Fibroblast of skin of left biceps (primary cell): Measurements from ENCODE around the gene POLR2F.

Source experiments
- DNase-seq, 2 experiments: peaks; one replicate each; pipeline ENCODE4 v3.0.0-alpha.2; 2013; ENCODE audit warnings: low read depth in 2 of 2

POLR2F gene

DNA sequence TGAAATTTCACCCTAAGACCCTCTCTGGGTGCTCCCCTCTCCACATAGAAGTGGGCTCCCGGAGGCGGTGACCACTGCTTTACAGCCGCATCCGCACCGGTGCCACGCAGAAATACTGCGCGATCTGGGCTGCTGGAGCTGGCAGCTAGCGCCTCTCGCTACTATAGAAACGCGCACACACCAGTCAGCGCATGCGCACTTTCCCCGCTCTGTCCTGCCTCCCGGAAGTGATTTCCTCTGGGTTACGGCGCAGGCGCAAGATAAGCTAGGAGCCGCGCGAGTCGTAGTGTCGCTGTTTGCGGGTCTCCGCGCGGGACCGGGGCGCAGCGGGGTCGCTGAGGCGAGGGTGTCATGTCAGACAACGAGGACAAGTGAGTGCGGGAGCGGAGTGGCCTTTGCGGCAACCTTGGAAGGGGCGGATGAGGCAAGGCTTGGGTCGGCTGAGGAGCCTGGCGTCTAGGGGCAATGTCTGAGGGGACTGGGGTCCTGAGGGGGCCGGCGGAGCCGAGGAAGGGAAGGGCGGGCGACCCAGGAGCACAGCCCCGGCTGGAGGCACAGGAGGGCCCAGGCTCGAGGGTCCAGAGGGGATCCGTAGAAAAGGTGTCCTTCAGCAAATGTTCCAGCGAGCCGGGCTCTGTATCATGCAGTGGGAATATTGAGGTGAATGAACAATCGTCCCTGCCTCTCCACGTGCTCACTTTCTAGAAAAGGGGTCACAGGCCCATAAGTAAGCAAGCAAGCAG is at the start of gene POLR2F, which contains the start of gene C22orf23:
TSS of gene POLR2F (plus strand) at position 263 of the 743 bp plus-strand sequence. CDS start at position 352, 89 bp downstream.
TSS of gene C22orf23 (minus strand) at position 165 of the 743 bp plus-strand sequence. CDS start 452 bp downstream, outside the sequence.
- peak; percentile 78 for DNase-seq

DNA sequence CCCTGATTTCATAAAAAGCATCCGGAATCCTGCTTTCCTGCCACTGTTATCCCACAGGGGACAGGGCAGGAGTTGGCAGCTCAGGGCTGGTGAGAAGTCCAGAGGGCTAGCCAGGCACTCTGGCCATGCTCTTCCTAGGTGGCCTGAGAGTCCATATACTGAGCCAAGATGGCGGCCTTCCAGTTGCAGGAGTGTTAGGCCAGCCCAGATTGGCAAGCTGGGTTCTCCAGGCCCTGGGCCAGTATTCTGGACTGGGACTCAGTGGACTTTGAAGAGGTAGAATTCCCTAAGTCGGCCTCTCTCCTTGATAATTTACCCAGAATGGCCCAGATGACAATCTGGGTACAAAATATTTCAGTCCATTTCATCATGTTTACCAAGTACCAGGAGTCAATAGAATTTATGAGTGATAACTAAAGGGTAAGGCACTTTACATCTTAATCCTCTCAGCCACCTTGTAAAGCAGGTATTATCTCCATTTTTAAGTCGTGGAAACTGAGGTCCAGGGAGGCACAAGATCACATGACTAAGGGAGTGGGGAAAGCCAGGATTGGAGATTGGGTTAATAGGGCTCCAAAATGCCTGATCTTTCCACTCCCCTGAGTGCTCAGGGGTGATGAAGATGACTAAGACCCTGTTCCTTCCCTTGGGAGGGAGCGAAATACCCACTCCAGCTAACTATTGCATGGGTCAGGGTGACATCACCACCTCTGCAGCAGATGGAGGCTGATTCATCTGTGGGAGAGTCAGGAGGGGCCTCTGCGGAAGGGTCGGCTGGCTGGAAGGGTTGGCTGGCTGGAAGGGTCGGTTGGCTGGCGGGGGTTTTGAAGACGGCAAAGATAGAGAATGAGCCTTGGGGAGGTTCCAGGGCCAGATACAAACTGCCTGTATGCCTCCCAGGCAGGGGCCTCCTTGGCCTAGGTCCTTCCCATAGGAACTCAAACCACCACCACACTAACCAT is 48.6 kb upstream of the POLR2F start:
- DNase-seq = peak; percentile 95

DNA sequence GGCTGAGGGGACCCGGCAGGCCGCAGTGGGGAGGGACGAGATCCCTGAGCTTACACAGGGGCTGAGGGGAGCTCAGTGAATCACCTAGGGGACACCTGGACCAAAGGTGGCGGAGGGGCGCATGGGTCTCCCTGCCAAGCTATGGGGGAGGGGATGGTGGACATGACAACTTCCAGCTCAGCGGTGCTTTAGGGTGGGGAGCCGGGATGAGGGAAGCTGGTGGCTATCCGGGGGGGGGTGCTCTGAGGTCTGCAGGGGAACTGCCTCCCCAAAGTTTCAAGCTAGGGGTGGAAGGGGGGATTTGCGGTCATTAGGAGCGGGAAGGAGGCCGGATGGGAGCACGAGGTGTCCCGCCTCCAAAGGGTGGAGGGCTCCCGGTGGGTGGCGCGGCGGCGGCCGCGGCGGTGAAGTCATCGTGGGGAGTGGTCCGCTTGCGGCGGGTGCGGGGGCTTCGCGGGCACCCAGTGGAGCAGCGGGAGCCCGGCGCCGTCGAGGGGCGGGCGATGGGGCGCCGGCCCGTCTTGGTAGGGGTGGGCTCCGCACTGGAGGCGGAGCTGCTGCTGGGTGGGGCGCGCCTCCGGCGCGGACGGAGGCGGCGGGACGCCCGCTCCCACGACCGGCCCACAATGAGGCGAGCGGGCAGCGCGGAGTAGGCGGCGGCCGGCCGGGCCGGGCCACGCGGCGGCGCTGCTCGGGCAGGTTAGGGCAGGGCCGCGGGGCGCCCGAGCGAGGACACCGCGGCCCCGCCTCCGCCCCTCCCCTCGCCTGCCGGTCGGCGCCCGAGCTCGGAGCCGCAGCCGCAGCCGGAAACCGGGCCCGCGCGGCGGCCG is 47.8 kb upstream of the POLR2F start, which contains the start of gene MICALL1:
TSS of gene MICALL1 (plus strand) at position 764 of the 830 bp plus-strand sequence. CDS start 126 bp downstream, outside the sequence.
- peak; percentile 34 to 50 for DNase-seq

DNA sequence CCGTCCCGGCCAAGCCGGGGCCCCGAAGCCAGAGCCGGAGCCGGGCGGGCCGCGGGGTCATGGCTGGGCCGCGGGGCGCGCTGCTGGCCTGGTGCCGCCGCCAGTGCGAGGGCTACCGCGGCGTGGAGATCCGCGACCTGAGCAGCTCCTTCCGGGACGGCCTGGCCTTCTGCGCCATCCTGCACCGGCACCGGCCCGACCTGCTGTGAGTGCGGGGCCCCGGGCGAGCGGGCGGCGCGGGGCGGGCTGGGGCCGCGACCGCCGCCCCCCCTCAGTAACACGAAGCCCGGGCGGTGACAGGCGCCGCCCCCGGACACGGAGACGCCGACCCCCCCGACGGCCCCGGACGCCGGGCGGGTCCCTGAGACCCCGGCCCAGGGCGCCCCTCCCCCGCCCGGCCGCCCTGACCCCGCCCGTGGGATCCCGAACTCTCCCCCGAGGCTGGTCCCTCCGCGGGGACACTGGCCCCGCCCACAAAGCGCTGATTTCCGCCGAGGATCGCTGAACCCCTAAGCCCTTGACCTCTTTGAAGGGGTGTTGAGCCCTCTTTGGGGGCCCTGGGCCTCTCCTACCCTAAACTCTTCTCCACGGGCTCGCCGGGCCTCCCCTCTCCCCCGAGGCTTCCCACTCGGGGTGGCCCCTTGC is 47.0 kb upstream of the POLR2F start:
- DNase-seq = no peak

DNA sequence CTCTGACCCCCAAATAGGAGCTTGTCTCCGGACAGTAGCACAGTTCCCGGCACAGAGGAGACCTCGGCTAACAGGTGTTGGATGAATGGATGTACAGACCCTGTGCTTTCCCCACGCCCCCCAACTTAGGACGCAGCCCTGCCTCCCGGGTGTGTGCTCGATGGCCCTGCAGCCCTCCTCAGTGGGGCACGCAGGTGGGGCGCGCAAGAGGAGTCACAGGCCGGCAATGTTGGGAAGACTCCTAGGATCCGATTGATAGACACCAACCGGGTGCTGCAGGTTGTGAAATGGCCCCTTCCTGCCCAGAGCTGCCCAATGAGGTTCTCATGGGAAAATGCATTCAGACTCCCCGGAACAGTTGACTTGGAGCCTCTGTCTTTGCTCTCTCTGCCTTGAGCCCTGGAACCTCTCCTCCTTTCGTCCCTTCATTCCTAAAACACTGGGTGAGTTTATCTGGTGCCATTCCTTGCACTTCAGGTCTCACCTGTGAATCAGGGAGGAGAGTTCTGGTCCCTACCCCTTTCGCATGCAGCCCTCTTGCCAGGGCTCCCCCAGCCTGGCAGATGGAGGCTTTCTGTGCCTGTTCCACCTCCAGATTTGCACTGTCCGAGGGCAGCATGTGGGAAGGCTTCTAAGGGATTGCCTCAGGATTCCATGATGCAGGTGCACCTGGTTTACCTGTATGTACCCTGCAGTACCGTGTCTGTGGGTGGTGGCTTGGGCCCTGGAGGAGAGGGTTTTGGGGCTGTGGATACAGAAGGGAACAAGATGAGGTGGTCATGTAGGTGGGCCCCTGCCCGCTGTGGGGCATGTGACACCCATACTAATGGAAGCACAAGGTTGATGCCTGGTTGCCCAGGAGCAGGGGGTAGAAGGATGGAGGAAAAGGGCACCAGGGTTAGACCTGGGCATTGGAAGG is 46.2 kb upstream of the POLR2F start:
- DNase-seq = no peak

DNA sequence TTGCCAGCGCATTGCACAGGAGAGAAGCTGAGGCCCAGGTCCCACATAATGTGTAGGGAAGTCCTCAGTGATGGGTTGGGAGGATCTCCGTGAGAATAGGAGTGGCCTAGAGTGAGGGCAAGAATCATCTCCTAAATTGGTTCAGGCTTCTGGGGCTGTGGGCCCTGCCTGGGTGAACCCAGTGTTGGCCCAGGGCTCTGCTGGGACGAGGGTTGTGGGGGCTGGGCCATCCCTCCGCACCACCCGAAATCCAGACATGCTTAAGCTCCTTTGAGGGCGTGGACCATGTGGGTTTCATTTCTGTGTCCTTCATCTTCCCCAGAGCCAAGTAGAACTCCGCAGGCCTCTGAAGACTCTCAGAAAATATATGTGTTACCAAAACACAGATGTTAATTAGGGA is 43.7 kb upstream of the POLR2F start:
- DNase-seq = peak; percentile 39 to 53

DNA sequence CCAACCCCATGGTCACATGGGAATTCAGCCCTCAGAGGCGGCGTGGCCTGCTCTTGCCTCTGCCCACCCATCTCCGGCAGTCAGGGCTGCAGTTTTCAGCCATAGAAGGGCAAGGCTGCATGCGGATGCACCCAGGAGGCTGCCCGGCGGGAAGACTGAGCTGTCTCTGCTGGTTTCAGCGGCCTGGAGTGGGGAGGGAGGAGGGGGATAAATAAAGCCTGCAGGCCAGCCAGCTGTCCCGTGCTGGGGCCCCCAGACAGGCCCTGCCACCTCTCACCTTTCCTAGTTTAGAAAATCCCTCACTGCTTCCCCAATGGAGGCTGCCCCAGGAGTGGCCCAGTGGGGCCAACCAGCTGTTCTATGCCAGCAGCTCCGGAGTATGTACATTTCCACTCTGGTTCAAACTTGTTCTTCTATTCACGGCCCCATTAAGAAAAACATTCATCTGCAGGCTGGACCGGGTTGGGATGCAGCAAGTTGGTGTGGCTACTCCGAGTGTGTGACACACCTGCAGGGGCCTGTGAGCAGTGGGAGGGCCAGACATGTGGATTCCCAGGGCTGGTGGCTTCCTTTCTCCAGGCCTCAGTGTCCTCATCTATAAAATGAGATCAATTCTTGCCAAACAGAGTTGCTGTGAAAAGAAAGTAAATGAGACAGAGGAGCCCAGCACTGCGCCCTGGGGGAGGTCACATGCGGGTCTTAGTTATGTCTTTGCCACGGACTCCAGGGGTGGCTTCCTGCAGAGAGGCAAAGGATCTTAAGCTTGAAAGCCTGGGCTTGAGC is 42.4 kb upstream of the POLR2F start:
- no peak for DNase-seq

DNA sequence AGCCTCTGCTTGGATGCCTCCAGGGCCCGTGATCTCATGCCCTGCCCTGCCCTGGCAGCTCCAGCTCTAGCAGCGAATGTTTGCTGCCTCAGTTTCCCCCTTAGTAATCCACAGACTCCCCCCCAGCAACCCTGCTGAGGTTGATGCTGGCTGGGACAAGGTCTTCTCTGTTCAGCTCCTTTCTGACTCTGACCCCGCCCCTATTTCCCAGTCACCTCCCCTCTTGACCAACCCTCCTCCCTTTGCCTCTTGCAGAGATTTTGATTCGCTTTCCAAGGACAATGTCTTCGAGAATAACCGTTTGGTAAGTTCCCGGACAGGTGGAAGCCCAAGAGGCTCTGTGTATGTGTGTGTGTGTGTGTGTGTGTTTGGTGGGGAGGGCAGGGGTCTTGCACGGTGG is 41.8 kb upstream of the POLR2F start:
- DNase-seq = no peak

DNA sequence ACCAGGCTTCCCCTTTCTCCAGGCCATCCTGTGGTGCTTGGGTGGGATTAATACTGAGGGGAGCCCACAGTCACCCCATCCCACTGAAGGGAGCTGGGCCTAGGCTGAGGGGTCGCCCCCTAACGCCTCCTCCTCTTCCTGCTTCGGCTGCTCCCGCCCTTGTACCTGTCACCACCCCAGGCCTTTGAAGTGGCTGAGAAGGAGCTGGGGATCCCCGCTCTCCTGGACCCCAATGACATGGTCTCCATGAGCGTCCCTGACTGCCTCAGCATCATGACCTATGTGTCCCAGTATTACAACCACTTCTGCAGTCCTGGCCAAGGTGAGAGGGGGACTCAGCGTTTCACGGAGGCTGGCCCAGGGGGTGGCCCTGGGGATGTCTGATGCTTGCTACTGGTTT is 41.3 kb upstream of the POLR2F start:
- no peak for DNase-seq

DNA sequence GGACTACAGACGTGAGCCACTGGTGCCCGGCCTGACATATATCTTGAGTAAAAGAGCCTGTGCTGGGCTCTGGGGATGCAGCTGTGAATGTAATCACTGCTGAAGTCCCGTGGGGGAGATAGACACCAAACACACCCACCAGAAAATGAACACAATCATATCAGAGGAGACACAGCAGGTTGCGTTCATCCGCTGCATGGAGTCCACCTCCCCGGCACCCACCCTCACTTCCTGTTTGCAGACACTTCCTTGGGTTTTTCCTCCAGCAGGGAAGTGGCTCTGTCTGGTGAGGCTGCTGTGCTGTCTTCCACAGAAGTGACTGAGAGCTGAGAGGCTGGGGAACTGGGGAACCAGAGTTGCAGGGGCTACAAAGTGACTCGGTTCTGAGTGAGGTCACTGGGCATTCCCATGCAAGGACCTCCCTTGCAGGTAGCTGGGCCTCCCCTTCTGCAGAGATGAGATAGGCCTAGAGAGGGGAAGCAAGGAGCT is 40.2 kb upstream of the POLR2F start:
- no peak for DNase-seq

DNA sequence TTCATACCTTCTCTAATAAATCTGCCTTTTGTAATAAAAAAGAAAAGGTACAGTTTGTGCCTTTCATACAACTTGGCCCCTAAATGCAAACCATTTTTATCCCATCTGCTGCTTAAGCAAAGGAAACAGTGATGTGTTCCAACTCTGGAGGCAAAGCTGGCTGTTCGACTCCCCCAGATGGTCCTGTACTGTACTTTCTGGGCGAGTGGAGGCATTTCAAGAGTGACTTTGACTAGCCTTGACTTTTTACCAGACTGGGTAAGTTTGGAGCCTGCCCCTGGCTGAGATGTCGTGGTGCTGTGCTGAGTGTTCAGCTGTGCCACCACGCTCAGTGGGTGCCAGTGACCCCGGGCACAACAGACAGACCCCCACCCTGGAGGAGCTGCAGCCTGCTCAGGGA is 37.2 kb upstream of the POLR2F start:
- DNase-seq = no peak

DNA sequence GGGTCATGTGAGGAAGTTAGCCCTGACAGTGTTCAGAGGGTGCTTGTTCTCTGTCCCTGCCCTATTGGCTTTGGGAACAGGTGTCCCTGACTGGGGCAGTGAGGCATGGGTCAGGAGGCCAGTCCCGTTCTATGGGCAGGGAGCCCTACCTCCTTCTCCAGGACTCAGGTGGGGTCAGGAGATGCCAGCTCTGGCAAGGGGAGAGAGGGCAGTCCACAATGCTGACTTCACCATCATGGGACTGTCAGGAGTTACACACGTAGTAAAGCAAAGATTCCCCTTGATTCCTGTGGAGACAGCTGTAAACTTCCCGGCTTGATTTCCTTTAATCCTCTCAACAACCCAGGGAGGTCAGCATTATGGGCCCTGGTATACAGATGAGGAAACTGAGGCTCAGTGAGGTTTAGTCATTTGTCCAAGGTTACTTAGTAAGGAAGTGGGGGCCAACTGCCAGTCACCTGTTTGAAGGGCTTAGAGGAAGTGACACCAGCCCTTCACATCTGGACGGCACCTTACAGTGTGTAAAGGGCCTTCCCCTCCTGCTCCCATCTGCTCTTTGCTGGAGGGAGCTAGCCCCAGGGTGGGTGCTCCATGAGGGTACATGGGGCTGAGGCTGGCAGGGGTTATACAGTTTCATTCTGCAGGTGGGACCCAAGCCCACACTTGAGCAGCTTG is 35.5 kb upstream of the POLR2F start:
- DNase-seq = no peak

DNA sequence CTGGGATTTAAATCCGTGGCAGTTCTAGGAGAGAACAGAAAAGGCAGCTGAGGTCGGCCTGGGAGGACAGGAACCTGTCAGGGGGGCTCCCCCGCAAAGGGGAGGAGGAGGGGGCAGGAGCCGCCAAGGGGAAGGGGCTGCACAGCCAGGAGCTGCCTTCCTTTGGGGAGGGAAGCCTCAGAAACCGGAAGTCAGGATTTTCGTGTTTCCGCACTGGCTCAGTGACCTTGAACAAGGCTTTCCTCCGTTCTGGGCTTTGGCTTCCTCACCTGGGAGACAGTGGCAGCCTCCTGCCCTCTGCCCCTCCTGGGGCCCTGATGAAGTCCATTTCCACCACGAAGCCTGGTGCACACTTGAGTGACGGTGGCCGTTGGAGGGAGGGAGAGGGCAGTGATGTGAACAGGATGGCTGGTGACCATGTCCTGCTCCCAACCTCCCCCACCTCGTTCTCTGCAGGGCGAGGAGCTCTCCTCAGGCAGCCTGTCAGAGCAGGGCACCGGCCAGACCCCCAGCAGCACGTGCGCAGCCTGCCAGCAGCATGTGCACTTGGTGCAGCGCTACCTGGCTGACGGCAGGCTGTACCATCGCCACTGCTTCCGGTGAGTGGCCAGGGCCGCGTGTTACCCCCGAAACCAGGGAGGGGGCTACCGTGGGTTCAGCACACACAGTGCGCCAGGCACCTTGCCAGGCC is 34.8 kb upstream of the POLR2F start:
- DNase-seq = no peak

DNA sequence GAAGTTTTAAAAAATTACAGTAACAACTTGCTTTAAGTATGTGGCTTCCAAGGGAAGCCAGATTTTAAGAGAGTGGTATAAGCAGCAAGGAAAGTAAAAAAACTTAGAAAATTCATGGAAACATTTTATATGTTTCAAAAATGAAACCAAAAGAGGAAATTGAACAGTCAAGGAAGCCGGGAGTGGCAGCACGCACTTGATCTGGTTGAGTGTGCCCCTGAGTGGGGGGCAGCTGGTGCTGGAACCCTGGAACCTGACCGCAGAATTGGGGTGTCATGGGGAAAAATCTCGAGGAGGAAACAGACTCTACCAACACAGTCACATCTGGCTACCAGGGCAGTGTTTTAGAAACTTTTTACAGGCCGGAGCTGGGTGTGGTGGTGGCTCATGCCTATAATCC is 33.4 kb upstream of the POLR2F start:
- no peak for DNase-seq

DNA sequence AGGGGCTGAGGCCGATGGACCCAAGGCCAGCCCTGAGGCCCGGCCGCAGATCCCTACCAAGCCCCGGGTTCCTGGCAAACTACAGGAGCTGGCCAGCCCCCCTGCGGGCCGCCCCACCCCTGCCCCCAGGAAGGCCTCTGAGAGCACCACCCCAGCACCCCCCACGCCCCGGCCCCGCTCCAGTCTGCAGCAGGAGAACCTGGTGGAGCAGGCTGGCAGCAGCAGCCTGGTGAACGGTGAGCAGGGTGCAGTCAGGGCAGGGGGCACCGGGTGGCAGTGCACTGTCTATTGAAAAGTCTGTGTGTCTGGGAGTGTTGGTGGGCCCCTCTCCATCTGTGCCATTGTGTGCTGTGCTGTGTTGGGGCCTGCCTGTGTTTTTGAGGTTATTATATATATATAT is 31.3 kb upstream of the POLR2F start:
- no peak for DNase-seq

DNA sequence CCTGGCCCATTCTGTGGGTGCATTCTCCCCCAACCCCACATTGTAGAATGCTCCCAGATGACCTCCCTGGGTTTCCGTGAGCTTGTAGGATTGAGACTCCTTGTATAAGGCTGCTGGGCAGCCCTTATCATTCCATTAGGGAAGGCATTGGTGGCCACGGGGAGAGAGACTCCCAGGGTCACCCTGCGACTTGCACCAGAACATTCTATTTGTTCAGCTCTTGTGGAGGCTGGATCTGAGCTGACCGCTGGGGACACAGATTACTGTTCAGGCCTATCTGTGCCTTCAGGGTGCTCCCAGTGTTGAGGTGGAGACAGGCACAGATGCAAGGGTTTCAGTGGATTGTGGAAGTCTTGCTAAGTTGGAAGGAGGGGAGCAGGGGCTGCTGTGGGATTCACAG is 29.6 kb upstream of the POLR2F start:
- no peak for DNase-seq

DNA sequence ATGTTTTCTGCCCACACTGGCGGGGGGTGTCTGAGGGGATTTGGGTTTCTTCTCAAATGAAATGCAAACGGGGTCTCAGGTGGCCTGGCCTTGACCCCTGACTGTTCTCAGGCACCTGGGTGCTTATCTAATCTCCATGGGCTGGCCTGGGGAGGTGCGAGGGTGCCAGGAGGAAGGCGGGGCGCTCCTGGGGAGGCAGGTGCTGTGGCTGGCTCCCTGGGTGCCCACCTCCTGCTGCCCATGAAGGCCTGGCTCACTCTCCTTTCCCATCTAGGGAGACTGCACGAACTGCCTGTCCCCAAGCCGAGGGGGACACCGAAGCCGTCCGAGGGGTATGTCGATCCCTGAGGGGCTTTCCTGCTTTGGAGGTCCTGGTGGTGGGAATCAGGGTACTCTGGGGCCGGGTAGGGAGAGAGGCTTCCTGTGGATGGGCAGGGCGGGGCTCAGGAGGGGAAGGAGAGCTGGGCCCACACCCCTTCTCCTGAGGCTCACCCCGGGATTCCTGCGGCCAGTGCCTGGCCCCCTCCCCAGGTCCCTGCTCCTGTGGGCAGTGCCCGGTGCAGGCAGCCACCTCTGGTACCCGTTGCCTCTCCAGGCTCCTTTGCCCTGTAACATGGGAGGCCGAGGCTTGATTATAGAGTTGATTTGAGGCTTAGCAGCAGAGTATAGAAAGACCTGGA is 29.0 kb upstream of the POLR2F start:
- DNase-seq = no peak
